ENCODE data around the gene ADSL.

GRCh38 chr22:40330615-40331014, 15.7 kb upstream of the ADSL start:
- no peak for TF ChIP-seq CTCF (conservative IDR thresholded peaks at IDR 0.05; ENCODE audit: low read depth, low read length)
- no peak for TF ChIP-seq EZH2 (IDR thresholded peaks at IDR 0.05; ENCODE audit: low read length, unreplicated experiment)
- no peak for TF ChIP-seq EZH2phosphoT487 (IDR thresholded peaks at IDR 0.05; ENCODE audit: borderline replicate concordance, low read length)
